HG03442 (cell line): ENCODE measurements around the gene CTDP1.

Experiments
- ATAC-seq: cut with Tn5 transposase; IDR thresholded peaks from one replicate; pipeline ENCODE4 v1.9.1; 2021; ENCODE audit warnings: mild to moderate bottlenecking, moderate library complexity; ENCODE audit not compliant: unreplicated experiment

Gene CTDP1

DNA sequence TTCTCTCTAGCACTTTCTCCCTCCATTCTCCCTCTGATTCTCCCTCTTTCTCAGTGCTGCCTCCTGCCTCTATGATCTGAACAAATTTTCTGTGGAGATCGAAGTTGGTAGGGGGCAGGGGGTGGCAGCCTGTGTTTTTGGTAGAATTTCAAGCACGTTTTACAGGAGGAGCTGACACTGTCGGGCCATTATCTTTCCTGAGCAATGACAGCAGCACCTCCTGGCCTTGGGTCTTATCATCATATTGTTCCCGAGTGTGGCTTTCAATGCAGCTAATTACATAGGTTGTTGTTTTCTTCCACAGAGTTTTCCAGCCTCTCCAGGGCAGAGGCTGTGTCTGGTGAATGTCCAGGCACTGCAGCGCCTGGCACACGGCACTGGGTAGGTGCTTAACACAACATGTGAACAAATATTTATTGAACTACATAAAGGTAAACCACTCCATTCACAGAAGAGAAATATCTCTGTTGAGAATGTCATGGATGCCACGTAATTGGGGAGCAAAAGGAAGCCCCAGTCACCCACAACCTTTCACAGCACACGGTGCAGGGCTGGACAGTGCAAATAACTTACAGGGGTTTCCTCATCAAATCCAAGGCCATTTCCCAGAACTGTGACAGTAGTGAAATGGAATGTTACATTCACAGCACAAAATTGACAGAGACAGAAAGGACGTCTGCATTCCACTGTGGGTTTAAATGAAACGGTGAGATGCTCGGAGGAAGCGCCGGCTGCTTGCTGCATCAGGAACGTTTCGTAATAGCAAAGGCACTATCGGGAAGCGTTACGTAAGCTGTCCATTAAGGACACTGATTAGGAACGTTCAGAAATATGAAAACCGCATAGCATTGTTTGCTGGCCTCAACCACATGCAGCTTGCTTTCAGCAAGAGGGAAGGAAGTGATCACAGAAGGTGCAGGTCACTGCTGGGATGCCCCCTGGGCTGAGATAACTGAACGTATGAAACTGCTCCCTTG lies 111.7 kb downstream of the CTDP1 start:
- ATAC-seq, result no peak

- ATAC-seq, result no peak
These were observed 112.7 kb downstream of the CTDP1 start for GRCh38 chr18:79792096-79792987.

GRCh38 chr18:79792988-79793355 lies 113.4 kb downstream of the CTDP1 start:
- ATAC-seq, result no peak

GRCh38 chr18:79794846-79795245 lies 115.2 kb downstream of the CTDP1 start:
- ATAC-seq, result no peak

GRCh38 chr18:79795446-79795845 lies 115.8 kb downstream of the CTDP1 start:
- no peak for ATAC-seq

- no peak for ATAC-seq
These were observed 116.4 kb downstream of the CTDP1 start for GRCh38 chr18:79796016-79796415.

DNA sequence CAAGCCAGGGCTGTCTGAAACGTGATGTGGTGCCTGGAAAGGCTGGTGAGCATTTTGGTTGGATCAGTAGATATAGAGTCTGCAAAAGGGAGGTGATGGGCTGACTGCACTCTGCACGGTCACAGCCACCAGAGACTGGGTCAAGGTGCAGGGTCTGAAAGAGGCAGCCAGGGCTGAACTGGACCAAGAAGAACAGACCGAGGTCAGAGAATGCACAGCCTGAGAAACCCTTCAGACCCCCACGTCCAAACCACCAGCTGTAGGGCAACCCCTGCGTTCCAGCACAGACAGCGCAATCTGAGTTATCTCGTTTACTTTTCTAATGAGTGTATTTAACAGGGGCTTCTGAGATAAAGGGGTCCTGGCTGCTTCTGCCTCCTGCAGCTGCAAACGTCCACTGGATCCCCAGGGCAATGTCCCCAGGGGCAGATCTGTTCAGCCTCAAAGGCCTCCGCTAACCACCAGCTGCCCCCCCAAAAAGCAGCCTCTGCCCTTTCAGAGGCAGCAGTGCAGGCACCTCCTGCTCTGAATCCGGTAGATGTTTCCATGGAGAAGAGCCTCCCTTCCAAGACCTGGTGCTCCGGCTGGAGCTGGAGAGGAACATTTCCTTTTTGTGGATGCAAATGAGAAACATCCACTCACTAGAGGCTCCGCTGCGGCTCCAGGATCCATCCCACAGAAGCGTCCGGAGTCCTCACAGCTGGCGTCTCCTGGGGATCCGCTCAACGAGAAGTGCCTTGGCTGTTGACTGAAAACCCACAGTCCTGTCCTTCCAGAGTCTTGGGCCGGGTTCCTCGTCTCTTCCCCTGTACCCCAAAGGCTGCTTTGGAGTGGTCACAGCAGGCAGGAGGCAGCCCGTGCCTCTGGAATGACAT lies 117.2 kb downstream of the CTDP1 start:
- ATAC-seq, result no peak

- no peak for ATAC-seq
These were observed 118.1 kb downstream of the CTDP1 start, which contains the start of gene KCNG2 for GRCh38 chr18:79797518-79798345. Gene KCNG2 (plus strand): TSS chr18:79797938. CDS start chr18:79863668, 65,730 bp downstream.

GRCh38 chr18:79798346-79798998 lies 118.9 kb downstream of the CTDP1 start:
- no peak for ATAC-seq

DNA sequence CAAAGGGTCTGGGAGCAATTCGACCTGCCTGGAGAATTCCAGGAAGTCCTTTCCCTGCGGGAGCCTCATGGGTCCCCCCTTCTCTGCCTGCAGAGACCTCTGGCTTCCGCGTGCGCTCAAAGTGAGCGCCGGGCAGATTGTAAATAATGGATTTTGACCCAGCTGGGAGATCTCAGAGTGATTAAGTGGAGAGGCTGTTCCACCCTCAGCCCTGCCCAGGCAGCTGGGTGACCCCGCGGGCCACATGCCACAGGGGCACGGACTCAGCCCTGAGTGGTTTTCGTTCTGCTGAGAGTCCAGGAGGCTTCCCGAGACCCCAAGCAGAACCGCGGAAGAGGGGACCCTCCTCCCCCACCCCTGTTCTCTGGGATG lies 119.4 kb downstream of the CTDP1 start:
- no peak for ATAC-seq

DNA sequence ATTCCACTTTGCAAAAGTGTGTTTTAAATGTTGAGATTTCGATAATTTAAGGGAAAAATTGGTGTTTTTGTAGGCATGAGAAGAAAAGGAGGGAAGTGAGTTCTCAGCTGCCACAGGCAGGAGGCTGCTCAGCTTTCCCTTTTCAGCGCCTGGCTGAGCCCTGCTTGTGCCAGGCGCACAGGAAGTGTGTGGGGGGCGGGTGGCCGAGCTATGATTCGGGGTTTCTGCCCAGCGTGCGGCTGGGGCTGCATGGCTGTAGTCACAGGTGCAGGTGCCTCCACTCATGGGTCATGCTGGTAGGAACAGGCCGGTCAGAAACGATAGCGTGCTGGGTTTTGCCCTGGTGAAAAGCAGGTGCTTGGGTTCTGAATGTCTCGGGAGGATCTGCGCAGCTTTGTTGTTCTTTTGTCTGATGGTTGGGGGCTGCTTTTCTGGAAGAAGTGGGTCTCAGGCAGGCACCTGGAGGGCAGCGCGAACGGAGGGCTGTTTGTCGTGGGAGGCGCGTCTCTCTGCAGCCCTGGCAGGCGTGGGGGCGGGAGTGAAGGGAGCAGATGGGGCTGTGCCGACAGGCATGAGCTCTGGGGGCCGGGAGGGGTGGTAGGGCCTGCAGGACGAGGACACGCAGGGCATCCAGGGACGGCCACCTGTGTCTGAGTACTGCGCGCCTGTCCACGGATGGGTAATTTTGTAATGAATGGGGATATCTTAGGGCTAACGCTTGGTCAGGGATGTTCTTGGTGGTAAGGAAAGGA lies 120.2 kb downstream of the CTDP1 start:
- ATAC-seq, result no peak

- ATAC-seq, result no peak
These were observed 121.0 kb downstream of the CTDP1 start for GRCh38 chr18:79800371-79801180.

GRCh38 chr18:79801217-79801616 lies 121.6 kb downstream of the CTDP1 start:
- no peak for ATAC-seq

GRCh38 chr18:79801641-79802040 lies 122.0 kb downstream of the CTDP1 start:
- no peak for ATAC-seq

GRCh38 chr18:79802298-79802697 lies 122.7 kb downstream of the CTDP1 start:
- ATAC-seq, result no peak

DNA sequence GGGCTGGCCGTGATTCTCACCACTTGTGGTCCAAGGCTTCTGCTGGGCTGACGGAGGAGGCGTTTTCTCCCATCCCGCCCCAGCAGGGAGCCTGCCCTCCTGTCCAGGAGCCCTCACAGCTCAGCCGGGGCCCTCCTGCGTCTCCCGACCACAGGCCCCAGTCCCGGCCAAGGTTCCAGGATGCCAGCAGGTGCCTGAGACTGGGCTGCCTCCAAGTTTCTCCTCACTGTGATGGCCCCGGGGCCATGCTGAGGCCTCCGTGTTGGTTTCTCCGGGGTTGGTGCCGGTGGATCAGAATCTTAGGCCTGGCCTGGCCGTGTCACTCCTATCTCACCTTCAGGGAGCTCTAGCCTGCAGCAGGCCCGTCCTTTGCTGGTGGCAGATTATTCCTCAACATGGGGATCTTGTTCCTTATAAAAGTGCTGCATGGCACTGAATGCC lies 124.0 kb downstream of the CTDP1 start:
- no peak for ATAC-seq
